NCI-H69 (cell line): ENCODE measurements around the gene PLCB4.

ENCODE experiments used
- DNase-seq: peaks from one replicate; lab custom pipeline; 2025; lab: John Stamatoyannopoulos, UW

Gene PLCB4

DNA sequence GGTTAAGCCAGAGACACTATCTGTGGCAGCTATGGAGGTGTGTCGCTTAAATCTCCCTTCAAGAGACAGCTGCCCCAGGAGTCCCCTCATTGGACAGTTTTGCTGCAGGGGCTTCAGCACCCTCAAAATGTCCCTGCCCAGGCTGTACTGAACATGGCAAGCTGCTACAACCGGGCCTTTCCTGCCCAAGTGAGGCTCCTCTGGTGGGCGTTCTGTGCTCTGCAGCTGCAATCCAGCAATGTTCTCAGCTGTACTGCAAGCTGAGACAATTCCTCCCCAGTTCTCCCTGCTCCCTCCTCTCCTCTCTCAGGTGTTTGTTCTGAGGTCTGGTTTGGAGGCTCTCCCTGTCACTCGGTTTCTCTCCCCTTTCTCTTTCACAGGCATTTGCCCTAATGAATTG is 254.7 kb downstream of the PLCB4 start:
- peak; percentile 47 for DNase-seq

DNA sequence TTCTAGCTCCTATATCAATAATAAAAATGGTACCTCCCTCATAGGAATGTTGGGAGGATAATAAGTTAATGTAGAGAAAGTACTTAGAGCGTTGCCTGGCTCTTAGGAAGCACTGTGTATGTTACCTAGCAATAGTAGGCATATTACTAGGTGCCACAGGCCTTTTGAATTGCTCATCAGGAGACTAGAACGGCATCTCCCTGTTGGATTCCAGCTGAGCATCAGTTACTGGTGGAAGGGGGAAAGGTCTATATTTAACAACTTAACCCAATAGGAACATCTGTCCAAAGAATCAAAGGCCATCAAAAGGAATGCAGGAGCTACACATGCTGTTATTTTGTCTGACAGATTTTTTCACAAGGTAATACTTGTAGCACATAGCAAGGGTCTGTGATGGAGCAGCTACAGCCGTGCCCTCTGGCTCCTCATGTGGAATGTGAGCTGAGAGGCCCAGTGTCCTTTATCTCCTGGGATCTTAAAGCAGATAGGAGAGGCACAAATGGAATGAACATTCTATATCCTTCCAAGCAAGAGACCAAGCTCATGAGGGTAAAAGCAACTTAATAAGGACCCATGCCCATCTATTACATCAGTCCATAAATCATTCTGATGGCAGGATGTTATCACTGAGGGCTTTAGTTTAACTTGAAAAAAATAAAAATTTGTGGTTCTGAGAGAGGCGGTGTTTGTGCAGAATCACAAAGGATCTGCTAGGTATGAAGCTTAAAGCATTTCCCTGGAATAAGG is 260.6 kb downstream of the PLCB4 start:
- DNase-seq: peak; percentile 79

DNA sequence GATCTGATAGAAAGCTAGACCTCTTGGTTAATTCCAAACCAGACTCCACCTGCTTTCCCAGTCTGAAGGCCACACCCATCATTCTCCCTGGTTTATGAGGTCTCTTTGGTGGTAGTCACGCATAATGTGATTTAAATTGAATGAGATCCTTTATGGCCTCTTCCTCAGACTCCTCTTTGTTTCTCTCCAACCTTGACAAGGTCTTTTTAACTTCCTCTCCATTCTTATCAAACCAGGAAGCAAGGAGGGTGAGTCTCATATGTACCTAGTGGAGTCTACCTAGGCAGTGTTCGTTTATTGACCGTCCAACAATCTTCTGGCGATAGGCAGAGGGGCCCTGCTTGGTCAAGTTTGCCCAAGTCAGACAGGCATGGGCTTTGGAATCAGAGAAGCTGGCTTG is 261.3 kb downstream of the PLCB4 start:
- DNase-seq: peak; percentile 84

DNA sequence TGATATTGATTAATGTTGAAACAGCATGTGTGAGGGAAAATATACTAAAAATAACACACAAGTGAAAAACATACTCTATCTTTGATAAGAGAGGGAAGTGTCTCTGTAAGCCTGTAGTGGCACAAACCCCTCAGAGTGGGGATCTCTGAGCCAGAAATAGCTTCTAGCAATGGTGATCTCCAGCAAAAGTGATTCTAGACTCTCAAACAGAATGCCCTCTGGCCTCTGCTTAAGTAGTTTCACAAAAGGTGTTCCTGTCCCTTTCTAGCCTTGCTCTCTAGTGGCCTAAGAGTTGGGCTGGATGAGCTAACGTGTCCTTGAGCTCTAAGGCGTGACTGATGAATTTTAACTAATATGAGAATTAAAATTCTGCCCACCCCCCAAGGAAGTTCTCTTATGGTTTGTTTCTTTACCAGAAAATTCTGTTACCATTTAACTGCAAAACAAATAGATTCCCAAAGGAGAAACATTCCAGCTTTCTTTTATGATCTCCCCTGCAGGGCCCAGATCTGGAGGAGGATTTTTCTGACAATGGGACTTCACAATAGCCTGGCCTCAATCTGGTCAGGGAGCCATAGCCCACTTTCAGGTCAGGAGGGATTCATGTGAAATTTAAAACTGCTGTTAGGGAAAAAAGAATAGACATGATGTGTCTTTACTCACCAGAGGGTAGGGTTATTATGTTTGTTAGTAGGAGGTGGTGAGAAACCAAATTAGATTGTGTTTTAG is 263.0 kb downstream of the PLCB4 start:
- DNase-seq: peak; percentile 97

DNA sequence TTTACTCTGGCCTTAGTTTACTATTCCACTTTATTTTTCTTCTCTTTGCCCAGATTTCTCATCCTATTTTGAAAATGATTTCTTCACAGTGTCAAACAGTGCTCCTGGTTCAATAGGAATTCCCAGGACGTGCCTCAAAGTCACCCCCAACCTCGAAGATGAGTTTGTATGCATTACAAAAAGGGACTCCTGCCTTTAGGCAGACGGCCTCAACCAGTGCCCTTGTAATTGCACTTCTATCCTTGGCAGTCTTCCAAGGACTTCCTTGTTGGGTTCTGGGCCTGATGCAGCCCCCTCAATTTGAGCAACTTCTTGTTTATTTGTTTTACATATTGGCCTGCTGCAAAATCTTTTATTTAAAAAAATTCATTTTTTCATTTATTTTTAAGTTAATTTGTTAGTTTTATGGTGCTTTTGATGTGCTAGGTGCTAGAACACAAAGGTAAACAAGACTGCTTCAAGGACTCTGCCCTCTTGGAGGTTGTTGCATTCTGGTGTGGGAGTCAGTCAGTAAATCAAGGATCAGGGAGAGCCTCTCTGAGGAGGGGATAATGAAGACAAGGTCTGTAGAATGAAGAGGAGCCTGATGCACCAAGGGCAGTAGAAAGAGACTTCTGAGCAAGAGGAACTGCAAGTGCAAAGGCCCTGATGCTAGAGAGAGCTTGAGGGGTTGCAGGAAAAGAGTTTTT is 264.0 kb downstream of the PLCB4 start:
- DNase-seq: peak; percentile 94

DNA sequence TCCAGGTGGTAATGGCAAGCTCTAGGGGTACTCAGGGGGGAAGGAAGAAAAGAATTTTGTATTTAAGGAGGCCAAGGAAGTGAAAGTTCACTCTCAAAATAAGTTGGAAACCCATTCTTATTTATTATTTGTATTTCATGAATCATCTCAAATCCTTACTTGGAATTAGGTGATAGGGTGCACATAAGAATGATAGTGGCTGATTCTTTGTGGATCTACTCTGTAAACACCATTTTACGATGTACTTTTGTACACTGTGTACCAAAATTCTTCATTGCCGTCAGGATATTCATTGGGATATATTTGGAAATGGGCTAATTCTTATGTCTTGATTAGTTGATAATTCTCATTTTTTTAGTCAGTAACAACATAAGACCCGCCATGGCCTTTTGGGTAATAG is 266.0 kb downstream of the PLCB4 start:
- no peak for DNase-seq

DNA sequence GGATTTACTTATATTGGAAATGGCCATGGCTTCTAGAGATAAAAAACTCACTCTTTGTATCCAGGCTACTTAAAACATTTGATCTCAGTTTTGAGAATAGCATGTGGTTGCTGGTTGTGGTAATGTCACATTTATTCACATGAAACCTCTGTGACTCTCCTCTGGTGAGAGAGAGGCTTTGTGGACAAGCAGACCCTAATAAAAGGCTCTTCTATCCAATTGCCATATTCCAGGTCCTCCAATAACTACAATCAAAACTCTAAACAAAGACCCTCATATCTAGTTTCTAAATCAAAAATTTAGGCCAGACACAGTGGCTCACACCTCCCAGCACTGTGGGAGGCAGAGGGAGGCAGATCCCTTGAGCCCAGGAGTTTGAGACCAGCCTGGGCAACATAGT is 269.2 kb downstream of the PLCB4 start:
- DNase-seq: no peak

DNA sequence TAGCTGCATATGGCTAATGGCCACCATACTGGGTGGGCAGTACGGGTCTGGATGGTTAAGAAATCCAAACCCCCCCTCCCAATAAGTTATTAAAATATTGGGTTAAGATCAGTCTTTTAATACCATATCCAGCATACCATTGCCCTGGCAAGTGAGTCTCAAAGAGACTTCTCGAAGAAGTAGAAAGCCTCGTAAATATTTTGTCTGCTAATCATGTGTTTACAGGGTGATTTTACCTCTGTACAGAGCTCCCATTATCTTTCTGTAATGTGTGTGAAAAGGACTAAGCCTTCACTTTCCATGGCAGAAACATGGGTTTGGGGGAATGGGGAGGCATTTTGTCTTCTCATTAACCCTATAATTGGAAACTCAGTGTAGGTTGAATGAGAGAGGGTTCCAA is 270.8 kb downstream of the PLCB4 start:
- no peak for DNase-seq

DNA sequence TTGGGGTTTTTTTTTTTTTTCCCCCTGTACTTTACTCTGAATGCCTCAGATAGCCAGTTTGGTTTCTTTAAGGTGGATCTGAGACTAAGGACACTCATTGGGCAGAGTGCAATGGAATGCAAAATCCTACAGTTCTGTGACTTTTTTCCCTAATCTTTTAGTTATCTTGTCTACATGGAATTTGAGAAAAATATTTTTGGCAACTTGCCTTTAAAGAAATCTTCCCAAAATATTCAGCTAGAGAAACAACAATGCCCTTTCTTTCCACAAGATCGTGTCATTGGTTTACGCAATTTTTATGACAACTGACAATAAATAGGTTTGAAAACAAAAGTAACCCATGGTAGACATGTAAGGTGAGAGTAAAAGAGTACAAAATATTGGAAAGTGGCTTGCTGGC is 273.8 kb downstream of the PLCB4 start:
- DNase-seq: no peak

DNA sequence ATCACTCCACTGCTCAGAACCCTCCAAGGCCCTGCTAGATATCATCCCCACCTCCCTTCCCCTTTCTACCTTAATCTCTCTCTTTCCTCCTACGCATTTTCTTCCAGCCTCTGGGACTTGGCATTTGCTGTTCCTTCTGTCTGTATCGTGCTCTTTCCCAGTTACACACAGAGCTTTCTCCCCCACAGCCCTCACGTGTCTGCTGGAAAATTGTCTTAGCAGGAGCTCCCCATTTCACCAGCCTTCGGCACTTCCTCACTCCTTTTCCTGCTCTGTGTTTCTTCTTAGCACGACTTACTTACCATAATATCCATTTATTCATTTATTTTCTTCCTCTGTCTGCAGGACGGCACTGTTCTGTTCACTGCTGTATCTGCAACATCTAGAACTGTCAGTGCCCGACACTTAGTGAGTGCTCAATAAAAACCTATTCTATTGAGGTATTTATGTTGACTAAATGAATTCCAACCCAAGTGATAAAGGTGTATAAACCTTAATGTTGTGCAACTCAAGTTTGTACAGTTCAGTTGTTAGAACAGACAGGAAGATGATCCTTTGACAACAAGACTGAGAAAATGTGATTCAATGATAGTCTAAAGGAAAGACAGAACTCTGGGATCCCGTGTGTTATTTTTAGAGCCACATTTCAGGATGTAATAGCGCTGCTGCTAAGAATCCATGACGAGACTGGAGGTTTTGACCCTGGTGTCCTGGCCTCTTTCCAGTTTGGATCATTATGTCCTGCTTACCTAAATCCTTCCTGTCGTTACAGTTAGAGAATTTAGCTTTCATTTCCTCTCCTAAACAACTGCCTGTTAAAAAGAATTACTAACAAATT is 275.4 kb downstream of the PLCB4 start:
- DNase-seq: peak; percentile 77

DNA sequence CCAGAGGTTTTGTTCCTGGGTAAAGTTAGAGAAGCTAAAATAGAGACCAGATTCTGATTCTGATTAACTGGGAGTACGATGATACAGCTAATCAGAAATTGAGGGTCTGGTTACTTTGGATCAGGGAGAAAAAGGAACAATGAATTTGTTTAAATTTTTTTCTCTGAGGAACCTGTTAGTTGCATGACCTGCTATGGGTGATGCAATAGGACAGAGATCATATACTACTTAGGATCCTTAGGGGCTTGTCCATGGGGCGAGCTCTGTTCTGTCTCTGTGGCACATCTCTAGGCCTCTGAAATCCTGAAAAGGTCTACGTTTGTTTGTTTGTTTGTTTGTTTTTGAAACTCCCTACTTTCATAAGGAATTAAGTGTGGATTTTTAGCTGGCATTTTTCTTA is 279.4 kb downstream of the PLCB4 start:
- no peak for DNase-seq

DNA sequence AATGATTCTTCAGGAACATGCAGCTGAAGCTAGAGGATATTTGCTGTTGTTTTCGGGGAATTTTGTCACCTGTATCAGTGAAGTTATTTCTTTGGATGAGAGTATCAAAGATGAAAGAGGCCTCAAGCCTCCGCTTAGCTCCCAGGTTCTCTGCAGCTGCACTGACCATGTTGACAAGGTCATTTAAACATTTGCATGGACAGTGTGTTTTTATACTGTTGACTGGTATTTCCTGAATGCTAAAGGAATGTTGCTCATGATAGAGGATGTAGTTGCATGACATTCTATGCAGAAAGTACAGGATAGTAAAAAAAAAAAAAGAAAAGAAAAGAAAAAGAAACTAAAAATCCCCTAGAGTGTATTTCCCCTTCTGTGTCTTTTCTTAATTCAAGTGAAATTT is 279.9 kb downstream of the PLCB4 start:
- no peak for DNase-seq

DNA sequence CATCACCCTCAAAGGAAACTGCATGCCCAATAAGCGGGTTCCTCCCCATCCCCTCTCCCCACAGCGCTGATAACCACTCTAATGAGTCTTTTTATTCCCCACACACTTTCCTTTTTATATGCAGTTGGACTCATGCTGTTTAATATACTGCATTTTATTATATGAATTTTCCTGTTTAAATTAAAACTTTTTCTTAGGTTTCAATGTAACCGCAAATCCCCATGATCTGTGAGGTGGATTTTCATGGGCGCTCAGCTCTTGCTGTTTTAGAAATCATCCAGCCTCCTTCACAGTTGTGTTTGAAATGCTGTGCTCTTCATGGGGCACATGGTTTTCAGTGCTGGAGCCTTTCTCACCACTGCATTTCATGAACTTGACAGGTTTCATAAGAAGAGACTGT is 280.4 kb downstream of the PLCB4 start:
- no peak for DNase-seq

DNA sequence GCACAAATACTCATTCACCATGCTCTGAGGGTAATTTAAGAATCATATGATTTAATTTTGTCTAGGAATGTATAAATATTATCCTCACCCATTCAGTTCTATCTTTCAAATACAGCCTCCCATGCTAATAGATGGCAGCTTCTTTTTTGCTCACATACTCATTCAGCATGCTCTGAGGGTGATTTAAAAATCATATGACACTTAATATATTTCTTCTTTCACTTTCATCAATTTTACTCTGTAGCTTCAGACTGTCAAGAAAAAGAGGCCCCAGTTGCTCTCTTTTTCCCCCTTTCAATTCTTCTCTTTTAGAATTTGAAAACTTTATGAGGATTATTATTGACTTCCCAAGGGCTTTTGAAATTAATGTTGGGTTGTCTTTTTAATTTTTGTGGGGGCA is 283.9 kb downstream of the PLCB4 start:
- no peak for DNase-seq

DNA sequence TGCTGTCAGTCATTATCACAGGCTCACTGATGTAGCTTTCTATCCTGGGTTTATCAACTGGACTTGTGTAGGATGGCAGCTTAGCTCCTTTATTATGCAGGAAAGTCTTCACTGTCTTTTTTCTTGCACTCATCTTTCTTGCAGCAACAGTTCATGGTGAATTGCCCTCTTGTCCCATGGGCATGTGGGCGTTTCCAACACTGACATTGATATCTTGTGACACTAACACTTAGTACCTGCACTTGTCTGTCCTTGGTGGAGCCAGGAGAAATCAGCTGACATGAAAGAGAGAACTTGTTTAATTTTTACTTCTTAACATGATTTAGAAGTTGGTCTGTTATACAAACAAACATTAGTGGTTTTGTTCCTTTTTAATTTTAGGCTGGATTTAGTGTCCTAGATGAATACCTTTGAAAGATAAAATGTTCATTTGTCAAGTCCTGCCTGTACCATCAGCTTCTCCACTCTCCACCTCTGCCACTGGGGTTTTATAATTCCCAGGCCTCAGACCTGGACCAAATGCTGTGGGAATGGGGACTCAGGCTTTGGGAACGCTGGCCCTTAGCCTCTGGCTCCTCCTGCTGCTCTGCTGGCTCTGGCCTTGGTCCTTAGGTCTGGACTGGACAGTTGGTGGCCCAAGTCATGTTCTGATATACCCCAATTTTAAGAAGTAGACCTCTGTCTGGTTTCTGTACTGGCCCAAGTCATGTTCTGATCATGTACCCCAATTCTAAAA is 284.5 kb downstream of the PLCB4 start:
- no peak for DNase-seq

DNA sequence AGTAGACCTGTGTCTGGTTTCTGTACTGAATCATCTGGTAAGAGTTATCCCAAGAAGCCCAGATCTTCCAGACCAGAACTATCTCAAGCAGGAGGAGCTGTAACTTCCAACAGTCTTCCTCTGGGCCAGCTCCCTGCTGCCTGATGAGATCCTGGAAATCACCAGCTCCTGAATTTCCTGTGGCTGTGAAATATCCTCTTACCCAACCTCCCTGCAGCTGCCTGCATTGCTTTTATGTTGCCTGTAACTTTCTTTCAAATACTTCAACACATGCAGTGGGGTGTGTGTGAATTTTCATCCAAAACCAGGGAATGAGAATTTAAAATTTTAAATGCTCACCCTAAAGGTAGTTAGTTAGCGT is 285.0 kb downstream of the PLCB4 start:
- DNase-seq: peak; percentile 22

DNA sequence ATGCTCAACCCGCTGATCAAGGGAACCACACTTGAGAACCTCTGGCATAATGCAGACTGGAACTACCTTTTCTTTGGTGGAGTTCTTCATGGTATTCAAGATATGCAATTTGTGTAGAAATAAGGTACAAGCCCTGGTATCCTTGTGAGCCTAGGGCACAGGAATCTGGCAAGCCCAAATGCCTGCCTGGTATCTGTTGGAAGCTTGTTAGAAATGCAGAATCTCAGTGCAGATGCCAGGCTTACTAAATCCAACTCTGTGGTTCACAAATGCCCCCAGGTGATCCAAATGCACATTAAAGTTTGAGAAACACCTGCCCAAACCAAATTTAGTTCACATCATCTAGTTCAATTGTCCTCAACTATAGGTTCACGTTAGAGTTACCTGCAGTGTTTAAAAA is 285.7 kb downstream of the PLCB4 start:
- DNase-seq: peak; percentile 65

DNA sequence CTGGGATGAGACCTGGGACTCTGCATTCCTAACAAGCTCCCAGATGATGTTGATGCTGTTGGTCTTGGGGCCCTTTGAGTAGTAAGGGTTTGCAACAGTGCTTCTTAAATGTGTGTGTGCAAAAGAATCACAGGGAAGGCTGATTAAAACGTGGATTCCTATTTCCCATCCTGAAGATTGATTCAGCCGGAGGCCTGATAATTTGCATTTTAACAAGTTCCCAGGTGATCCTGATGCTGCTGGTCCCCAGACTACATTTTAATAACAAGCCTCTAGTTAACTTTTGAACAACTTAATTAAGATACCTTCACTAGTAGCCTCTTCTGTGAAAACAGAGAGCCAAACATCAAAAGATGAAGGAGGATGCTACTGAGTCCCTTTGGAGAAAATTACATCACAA is 289.1 kb downstream of the PLCB4 start:
- no peak for DNase-seq

DNA sequence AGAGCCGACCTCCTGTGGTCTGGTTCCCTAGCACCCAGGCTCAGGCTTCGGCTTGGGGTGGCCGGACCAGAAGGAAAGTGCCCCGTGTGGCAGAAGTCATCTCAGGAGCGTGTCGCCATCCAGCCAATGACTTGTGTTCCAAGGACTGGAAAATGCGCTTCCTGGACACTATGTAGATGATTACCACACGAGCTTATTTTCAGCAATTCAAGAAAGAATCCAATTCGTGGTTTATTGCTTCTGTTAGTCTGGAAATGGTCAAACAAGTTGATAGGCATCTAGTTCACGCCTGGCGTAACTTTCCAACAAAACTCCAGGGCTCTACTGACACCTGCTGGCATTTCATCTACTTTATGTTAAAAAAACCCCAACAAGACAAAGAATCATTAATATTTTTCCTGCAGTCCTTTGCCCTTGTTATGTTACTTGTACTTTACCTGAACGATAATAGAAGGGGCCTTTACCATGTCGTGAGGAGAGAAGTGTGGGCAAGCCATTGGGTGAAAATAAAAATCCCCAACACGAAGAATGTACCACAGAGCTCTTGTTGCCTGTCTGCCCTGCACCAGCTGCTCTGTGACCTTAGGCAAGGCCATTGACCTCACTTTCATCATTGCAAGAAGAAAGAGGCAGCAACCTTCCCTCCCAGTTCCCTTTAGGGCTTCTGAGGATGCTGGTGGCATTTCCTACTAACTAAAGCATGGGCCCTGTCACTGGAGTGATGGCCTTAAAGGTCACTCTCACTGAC is 290.8 kb downstream of the PLCB4 start:
- DNase-seq: peak; percentile 66

DNA sequence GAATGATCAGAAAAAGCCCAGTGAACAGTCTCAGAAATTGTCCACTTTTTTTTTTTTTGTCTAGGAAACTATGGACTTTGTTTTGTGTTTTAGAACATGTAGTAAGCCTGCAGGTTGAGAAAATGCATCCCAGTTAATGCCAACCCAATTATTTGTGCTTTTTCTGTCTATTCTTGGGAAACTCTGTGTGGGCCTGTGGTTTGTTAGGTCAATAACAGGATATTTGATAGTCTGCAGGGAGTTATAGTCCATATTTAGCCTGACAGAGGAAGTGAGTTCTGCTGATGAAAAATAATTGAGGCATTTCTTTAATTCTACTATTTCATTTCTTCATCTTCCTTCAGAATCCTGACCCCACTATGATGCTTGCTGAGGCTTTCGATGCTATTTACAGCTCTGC is 291.5 kb downstream of the PLCB4 start:
- no peak for DNase-seq

DNA sequence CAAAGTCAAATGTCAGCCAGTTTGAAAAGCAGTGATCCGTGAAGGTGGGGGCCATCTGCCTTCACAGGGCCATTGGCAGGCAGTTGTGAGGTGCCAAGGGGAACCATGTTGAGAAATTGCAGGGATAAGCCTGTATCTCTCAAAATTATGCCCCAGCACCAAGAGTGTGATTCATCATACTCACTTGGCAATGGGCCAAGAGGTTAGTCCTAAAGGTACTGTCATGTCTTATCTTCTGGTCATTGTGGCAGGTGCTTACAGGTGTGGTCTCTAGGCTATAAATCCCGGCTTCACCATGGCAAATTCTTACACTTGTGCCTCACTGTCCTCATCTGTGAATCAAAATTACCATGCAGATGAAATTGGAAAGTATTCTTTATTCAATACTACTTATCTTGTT is 294.8 kb downstream of the PLCB4 start:
- peak; percentile 72 for DNase-seq
